Measurements from ENCODE around the gene FGF14.

FGF14 gene

DNA sequence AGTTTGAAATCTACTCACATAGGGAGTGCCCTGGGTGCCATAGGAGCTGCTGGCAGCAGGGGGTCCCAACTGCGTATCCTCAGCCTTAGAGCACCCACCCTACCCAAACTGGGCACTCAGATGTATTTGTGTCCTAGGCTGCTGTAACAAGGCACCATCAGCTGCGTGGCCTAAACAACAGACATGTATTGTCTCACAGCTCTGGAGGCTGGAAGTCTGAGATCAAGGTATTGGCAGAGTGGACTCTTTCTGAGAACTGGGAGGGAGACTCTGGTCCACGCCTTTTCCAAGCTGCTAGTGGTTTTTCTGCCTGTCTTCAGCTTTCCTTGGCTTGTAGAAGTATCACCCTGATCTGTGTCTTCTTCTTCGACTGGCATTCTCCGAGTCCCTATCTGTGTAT is 83.6 kb downstream of the FGF14 start:
- Histone ChIP-seq H3K27ac (ENCODE audit: low read depth, low read length) (no peak overlapping the region), H4K20me1 (ENCODE audit: low read depth, low read length) (no peaks in the 10 kb centered on the region), H3K9me3 (ENCODE audit: insufficient read depth, low read length) (no peaks in the 10 kb centered on the region), H3K9ac (ENCODE audit: low read length) (no peak overlapping the region), H3F3A (ENCODE audit: insufficient read depth) (no peaks in the 10 kb centered on the region), H3K79me2 (ENCODE audit: insufficient read depth, low read length) (no peaks in the 10 kb centered on the region), H3K4me3 (ENCODE audit: insufficient read depth, low read length, poor library complexity, severe bottlenecking) (no peak overlapping the region), H3K36me3 (ENCODE audit: low read length) (no peaks in the 10 kb centered on the region), H3K4me2 (ENCODE audit: low read depth, low read length, poor library complexity, severe bottlenecking) (no peak overlapping the region), H2AFZ (ENCODE audit: low read depth, low read length, severe bottlenecking) (no peak overlapping the region), H3K9me2 (replicated peaks; ENCODE audit: insufficient read depth, low read length) (no peaks in the 10 kb centered on the region), H3K27me3 (ENCODE audit: low read length) (no peaks in the 10 kb centered on the region)
- TF ChIP-seq EZH2phosphoT487 (conservative IDR thresholded peaks at IDR 0.05; ENCODE audit: low read length) (no peak), CTCF (IDR thresholded peaks at IDR 0.05; ENCODE audit: insufficient read depth, low read length, poor library complexity, severe bottlenecking) (no peak)

DNA sequence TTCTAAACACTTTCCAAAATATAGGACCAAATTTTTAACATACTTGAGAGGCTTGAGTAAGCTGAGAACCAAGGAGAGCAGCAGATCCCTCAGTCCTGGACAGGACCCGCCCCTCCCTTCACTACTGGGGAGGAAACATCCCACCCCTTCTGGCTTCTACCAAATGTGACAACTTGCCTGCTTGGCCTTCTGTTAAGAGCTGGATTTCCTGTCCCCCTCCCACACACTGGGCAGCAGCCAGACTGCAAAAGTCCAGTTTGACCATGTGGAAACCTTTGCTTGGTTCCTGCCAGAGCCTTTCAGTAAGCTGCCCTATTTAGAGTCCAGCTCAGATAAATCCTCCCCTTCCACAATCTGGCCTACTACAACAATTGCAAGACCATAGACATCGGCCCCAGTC is 84.3 kb downstream of the FGF14 start:
- Histone ChIP-seq H3K9me2 (replicated peaks; ENCODE audit: insufficient read depth, low read length) (no peaks in the 10 kb centered on the region), H3K27ac (ENCODE audit: low read depth, low read length) (no peak overlapping the region), H3K9me3 (ENCODE audit: insufficient read depth, low read length) (no peaks in the 10 kb centered on the region), H2AFZ (ENCODE audit: low read depth, low read length, severe bottlenecking) (no peak overlapping the region), H3F3A (ENCODE audit: insufficient read depth) (no peaks in the 10 kb centered on the region), H3K4me2 (ENCODE audit: low read depth, low read length, poor library complexity, severe bottlenecking) (no peak overlapping the region), H3K4me3 (ENCODE audit: insufficient read depth, low read length, poor library complexity, severe bottlenecking) (no peak overlapping the region), H3K36me3 (ENCODE audit: low read length) (no peaks in the 10 kb centered on the region), H3K27me3 (ENCODE audit: low read length) (no peaks in the 10 kb centered on the region), H3K9ac (ENCODE audit: low read length) (no peak overlapping the region), H4K20me1 (ENCODE audit: low read depth, low read length) (no peaks in the 10 kb centered on the region), H3K79me2 (ENCODE audit: insufficient read depth, low read length) (no peaks in the 10 kb centered on the region)
- no peak for TF ChIP-seq CTCF (IDR thresholded peaks at IDR 0.05; ENCODE audit: insufficient read depth, low read length, poor library complexity, severe bottlenecking)
- TF ChIP-seq EZH2phosphoT487 (conservative IDR thresholded peaks at IDR 0.05; ENCODE audit: low read length) = no peak

DNA sequence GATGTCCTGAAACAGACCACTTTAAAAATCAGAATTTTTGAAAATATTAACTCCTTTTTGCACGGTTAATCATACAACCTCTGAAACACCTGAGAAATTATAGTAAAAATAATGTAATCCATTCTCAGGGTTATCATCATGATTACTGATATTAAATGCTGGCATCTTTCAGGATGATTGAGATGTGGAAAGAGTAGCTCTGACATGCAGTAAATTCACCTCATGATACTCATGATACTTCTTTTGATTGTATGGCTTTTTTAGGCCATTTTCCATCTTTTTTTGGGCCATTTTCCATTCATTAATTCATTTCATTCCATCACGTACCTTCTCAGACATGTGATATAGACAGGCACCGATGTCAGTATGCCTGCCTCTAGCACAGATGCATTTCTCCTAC is 85.1 kb downstream of the FGF14 start:
- Histone ChIP-seq H3K36me3 (ENCODE audit: low read length) (no peaks in the 10 kb centered on the region), H3K9me2 (replicated peaks; ENCODE audit: insufficient read depth, low read length) (no peaks in the 10 kb centered on the region), H3K9me3 (ENCODE audit: insufficient read depth, low read length) (no peaks in the 10 kb centered on the region), H3K27me3 (ENCODE audit: low read length) (no peaks in the 10 kb centered on the region), H3K4me2 (ENCODE audit: low read depth, low read length, poor library complexity, severe bottlenecking) (no peak overlapping the region), H4K20me1 (ENCODE audit: low read depth, low read length) (no peaks in the 10 kb centered on the region), H3F3A (ENCODE audit: insufficient read depth) (no peaks in the 10 kb centered on the region), H2AFZ (ENCODE audit: low read depth, low read length, severe bottlenecking) (no peak overlapping the region), H3K4me3 (ENCODE audit: insufficient read depth, low read length, poor library complexity, severe bottlenecking) (no peak overlapping the region), H3K9ac (ENCODE audit: low read length) (no peak overlapping the region), H3K79me2 (ENCODE audit: insufficient read depth, low read length) (no peaks in the 10 kb centered on the region), H3K27ac (ENCODE audit: low read depth, low read length) (no peak overlapping the region)
- TF ChIP-seq CTCF (IDR thresholded peaks at IDR 0.05; ENCODE audit: insufficient read depth, low read length, poor library complexity, severe bottlenecking) (no peak), EZH2phosphoT487 (conservative IDR thresholded peaks at IDR 0.05; ENCODE audit: low read length) (no peak)

DNA sequence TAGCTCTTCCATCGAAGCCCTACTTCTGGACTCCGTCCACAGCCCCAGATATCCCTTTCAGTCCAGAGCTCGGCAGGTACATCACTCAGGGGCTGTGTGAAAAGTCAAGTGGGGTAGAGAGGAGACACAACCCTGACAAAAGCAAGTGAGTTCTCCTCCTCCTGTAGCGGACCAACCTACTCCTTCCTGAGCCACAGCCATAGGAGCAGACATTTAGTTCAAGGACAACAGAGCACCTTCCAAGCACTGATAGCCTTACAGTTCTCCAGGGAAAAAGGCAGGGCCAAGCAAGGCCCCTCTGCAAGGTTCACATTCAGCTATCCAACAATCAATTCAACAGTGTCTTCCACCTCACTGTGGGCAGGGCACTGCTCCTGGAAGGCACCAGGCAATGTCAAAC is 89.0 kb downstream of the FGF14 start:
- Histone ChIP-seq H3K79me2 (ENCODE audit: insufficient read depth, low read length) (no peaks in the 10 kb centered on the region), H4K20me1 (ENCODE audit: low read depth, low read length) (no peaks in the 10 kb centered on the region), H3K9me2 (replicated peaks; ENCODE audit: insufficient read depth, low read length) (no peaks in the 10 kb centered on the region), H3K4me3 (ENCODE audit: insufficient read depth, low read length, poor library complexity, severe bottlenecking) (no peak overlapping the region), H3K9ac (ENCODE audit: low read length) (no peak overlapping the region), H3K27ac (ENCODE audit: low read depth, low read length) (no peak overlapping the region), H2AFZ (ENCODE audit: low read depth, low read length, severe bottlenecking) (no peak overlapping the region), H3K36me3 (ENCODE audit: low read length) (no peaks in the 10 kb centered on the region), H3K4me2 (ENCODE audit: low read depth, low read length, poor library complexity, severe bottlenecking) (no peak overlapping the region), H3K27me3 (ENCODE audit: low read length) (no peaks in the 10 kb centered on the region), H3F3A (ENCODE audit: insufficient read depth) (no peaks in the 10 kb centered on the region), H3K9me3 (ENCODE audit: insufficient read depth, low read length) (no peaks in the 10 kb centered on the region)
- TF ChIP-seq CTCF (IDR thresholded peaks at IDR 0.05; ENCODE audit: insufficient read depth, low read length, poor library complexity, severe bottlenecking) = no peak
- no peak for TF ChIP-seq EZH2phosphoT487 (conservative IDR thresholded peaks at IDR 0.05; ENCODE audit: low read length)
